ENCODE data around the gene FAM181A.

FAM181A gene

DNA sequence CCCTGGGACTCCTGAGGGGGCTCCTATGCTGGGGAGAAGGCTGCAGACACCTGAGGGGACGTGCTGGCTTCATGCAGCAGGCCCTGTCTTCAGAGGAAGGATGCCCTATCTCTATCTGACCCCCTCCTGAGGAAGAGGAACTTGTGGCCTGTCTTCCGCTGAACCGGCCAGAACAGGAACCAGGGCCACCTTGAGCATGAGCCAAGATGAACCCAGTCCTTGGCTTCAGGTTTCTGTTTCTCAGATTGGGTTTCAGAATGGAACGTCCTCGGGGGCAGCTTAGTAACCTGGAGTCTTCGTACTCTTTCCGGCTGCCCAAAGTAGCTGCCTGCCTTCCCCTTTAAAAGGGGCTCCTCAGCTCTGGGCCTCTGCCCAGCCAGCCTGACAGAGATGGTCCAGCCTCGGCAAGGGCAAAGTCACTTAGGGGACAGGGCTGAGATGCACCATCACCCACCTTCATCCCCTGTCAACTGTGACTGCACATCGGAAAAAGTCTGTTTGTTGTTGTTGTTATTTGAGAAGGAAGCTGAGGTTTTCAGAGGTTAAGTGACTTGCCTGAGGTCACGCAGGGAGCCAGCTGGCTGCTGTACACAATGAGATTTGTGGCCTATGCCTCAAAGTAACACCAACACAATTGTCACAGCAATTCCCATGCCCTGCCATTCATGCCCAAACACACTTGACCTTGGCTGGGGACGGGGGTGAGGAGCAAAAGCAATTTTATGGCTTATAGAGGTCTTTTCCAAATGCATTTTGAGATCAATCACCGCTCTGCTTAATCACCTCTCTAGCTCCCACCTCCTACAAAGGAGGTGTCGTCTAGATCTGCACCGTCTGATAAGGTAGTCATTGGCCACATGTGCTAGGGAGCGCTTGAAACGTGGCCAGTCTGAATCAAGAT is 35.8 kb downstream of the FAM181A start:
- peak overlapping the region; percentile 62 for H3K4me2 ChIP-seq (ENCODE audit: low read depth, low read length, poor library complexity, severe bottlenecking)
- H2AFZ ChIP-seq (ENCODE audit: low read depth, low read length, severe bottlenecking): no peak overlapping the region
- no peaks in the 10 kb centered on the region for H4K20me1 ChIP-seq (ENCODE audit: low read depth, low read length)
- H3F3A ChIP-seq (ENCODE audit: insufficient read depth): peaks cover 48% of the 10 kb centered on the region
- no peaks in the 10 kb centered on the region for H3K36me3 ChIP-seq (ENCODE audit: low read length)
- TF ChIP-seq, protein P1, sequence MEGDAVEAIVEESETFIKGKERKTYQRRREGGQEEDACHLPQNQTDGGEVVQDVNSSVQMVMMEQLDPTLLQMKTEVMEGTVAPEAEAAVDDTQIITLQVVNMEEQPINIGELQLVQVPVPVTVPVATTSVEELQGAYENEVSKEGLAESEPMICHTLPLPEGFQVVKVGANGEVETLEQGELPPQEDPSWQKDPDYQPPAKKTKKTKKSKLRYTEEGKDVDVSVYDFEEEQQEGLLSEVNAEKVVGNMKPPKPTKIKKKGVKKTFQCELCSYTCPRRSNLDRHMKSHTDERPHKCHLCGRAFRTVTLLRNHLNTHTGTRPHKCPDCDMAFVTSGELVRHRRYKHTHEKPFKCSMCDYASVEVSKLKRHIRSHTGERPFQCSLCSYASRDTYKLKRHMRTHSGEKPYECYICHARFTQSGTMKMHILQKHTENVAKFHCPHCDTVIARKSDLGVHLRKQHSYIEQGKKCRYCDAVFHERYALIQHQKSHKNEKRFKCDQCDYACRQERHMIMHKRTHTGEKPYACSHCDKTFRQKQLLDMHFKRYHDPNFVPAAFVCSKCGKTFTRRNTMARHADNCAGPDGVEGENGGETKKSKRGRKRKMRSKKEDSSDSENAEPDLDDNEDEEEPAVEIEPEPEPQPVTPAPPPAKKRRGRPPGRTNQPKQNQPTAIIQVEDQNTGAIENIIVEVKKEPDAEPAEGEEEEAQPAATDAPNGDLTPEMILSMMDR (IDR thresholded peaks at IDR 0.05; ENCODE audit: insufficient read depth, low read length, poor library complexity, severe bottlenecking): no peak
- no peak for TF ChIP-seq EZH2phosphoT487 (conservative IDR thresholded peaks at IDR 0.05; ENCODE audit: low read length)
- H3K27ac ChIP-seq (ENCODE audit: low read depth, low read length): peak overlapping the region; percentile 99
- no peaks in the 10 kb centered on the region for H3K27me3 ChIP-seq (ENCODE audit: low read length)
- peak overlapping the region; percentile 12 for H3K4me3 ChIP-seq (ENCODE audit: insufficient read depth, low read length, poor library complexity, severe bottlenecking)
- H3K79me2 ChIP-seq (ENCODE audit: insufficient read depth, low read length): no peaks in the 10 kb centered on the region; the same call in 1 of the 2 replicates
- H3K9me2 ChIP-seq (replicated peaks; ENCODE audit: insufficient read depth, low read length): no peaks in the 10 kb centered on the region
- no peaks in the 10 kb centered on the region for H3K9me3 ChIP-seq (ENCODE audit: insufficient read depth, low read length)
- H3K9ac ChIP-seq (ENCODE audit: low read length): peak overlapping the region; percentile 65

DNA sequence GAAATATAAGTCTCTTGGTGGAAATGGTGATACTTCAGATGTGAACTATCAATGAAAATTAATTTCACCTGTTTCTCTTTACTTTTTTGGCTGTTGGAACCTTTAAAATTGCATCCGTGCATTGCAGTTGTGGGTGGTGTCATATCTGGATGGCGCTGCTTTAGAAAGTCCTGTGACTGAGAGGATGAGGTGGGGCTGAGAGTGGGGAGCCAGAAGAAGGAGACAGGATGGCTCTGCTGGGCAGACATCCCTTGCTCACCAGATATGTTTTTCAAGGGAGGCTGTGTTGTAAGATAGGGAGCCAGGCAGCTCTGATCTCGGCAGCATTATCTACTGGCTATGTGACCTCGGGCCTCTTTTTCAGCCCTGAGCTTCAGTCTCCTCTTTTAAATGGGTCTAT is 36.5 kb downstream of the FAM181A start:
- peak overlapping the region; percentile 65 for H3K9ac ChIP-seq (ENCODE audit: low read length)
- H3K4me2 ChIP-seq (ENCODE audit: low read depth, low read length, poor library complexity, severe bottlenecking): peak overlapping the region; percentile 62
- no peak for TF ChIP-seq EZH2phosphoT487 (conservative IDR thresholded peaks at IDR 0.05; ENCODE audit: low read length)
- TF ChIP-seq, protein P1 (IDR thresholded peaks at IDR 0.05; ENCODE audit: insufficient read depth, low read length, poor library complexity, severe bottlenecking): no peak

DNA sequence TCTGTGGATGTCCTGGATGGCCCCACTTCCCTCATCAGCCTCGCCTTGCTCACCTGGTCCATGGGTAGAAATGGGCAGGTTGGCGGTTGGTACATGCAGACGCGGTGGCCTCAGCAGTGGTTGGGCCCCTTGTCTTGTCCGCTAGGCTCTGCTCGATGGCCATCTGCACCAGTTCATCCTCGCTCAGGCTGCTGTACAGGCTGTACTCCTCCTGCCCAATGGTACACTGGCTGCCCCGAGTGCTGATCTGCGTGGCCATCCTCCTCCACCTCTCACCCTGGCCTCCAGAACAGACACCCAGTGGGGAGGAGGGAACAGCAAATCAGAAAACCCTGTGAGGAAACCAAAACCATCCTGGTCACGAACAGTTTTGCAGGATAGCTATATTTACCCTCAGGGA is 37.1 kb downstream of the FAM181A start:
- Histone ChIP-seq H3K9ac (ENCODE audit: low read length) (peak overlapping the region; percentile 65), H2AFZ (ENCODE audit: low read depth, low read length, severe bottlenecking) (no peak overlapping the region), H3K9me3 (ENCODE audit: insufficient read depth, low read length) (no peaks in the 10 kb centered on the region), H3F3A (ENCODE audit: insufficient read depth) (peaks cover 48% of the 10 kb centered on the region), H3K36me3 (ENCODE audit: low read length) (no peaks in the 10 kb centered on the region), H3K4me3 (ENCODE audit: insufficient read depth, low read length, poor library complexity, severe bottlenecking) (no peak overlapping the region), H3K79me2 (ENCODE audit: insufficient read depth, low read length) (no peaks in the 10 kb centered on the region), H4K20me1 (ENCODE audit: low read depth, low read length) (no peaks in the 10 kb centered on the region), H3K27me3 (ENCODE audit: low read length) (no peaks in the 10 kb centered on the region), H3K9me2 (replicated peaks; ENCODE audit: insufficient read depth, low read length) (no peaks in the 10 kb centered on the region), H3K4me2 (ENCODE audit: low read depth, low read length, poor library complexity, severe bottlenecking) (no peak overlapping the region), H3K27ac (ENCODE audit: low read depth, low read length) (peak overlapping the region; percentile 99)
- no peak for TF ChIP-seq EZH2phosphoT487 (conservative IDR thresholded peaks at IDR 0.05; ENCODE audit: low read length)
- TF ChIP-seq, protein P1 (IDR thresholded peaks at IDR 0.05; ENCODE audit: insufficient read depth, low read length, poor library complexity, severe bottlenecking): no peak

More for the DNA sequence above, 36.5 kb downstream of the FAM181A start:
- Histone ChIP-seq H3K27me3 (ENCODE audit: low read length) (no peaks in the 10 kb centered on the region), H3K9me3 (ENCODE audit: insufficient read depth, low read length) (no peaks in the 10 kb centered on the region), H3K79me2 (ENCODE audit: insufficient read depth, low read length) (no peaks in the 10 kb centered on the region), H4K20me1 (ENCODE audit: low read depth, low read length) (no peaks in the 10 kb centered on the region), H3K4me3 (ENCODE audit: insufficient read depth, low read length, poor library complexity, severe bottlenecking) (no peak overlapping the region), H3F3A (ENCODE audit: insufficient read depth) (peaks cover 48% of the 10 kb centered on the region), H3K27ac (ENCODE audit: low read depth, low read length) (peak overlapping the region; percentile 99), H2AFZ (ENCODE audit: low read depth, low read length, severe bottlenecking) (no peak overlapping the region), H3K9me2 (replicated peaks; ENCODE audit: insufficient read depth, low read length) (no peaks in the 10 kb centered on the region), H3K36me3 (ENCODE audit: low read length) (no peaks in the 10 kb centered on the region)
